GM10266 (cell line): Measurements from ENCODE around the gene RASL12.
"Not testable (repeated sequence)": the region's sequence is repeated elsewhere in the genome, so short reads cannot be mapped to it uniquely, and the experiment has no call there.

ENCODE experiments used
- DNase-seq: peaks from one replicate; pipeline ENCODE4 v3.0.0; 2012; ENCODE audit errors: extremely low spot score
- CTCF ChIP-seq: IDR thresholded peaks from 2 replicates; pipeline ENCODE4 v1.5.1; 2012; ENCODE audit warnings: mild to moderate bottlenecking, low read depth; ENCODE audit not compliant: control insufficient read depth, insufficient read depth; ENCODE audit errors: missing control alignments

RASL12 gene

DNA sequence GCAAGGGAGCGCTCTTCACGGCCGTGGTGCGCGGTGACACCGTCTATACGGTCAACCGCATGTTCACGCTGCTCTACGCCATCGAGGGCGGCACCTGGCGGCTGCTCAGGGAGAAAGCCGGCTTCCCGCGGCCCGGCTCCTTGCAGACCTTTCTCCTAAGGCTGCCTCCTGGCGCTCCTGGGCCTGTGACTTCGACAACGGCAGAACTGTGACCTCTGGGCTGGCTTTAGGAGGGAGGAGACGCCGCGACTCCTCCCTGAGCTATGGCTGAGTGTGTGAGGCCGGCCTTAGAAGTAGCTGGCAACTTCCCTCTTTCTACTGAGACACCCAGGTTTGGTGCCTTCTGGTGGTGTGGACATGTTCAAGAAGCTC lies 10.2 kb upstream of the RASL12 start:
- TF ChIP-seq CTCF = peak; percentile 69
- peak; percentile 80 for DNase-seq

DNA sequence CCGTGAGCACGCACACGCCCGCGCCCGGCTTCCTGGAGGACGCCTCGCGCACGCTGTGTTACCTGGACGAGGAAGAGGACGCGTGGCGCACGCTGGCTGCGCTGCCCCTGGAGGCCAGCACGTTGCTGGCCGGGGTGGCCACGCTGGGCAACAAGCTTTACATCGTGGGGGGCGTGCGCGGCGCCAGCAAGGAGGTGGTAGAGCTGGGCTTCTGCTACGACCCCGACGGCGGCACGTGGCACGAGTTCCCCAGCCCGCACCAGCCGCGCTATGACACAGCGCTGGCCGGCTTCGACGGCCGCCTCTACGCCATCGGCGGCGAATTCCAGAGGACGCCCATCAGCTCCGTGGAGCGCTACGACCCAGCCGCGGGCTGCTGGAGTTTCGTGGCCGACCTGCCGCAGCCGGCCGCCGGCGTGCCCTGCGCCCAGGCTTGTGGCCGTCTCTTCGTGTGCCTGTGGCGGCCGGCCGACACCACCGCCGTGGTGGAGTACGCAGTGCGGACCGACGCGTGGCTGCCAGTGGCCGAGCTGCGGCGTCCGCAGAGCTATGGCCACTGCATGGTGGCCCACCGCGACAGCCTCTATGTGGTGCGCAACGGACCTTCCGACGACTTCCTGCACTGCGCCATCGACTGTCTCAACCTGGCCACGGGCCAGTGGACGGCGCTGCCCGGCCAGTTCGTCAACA lies 9.6 kb upstream of the RASL12 start:
- DNase-seq = no peak
- no peak for TF ChIP-seq CTCF

DNA sequence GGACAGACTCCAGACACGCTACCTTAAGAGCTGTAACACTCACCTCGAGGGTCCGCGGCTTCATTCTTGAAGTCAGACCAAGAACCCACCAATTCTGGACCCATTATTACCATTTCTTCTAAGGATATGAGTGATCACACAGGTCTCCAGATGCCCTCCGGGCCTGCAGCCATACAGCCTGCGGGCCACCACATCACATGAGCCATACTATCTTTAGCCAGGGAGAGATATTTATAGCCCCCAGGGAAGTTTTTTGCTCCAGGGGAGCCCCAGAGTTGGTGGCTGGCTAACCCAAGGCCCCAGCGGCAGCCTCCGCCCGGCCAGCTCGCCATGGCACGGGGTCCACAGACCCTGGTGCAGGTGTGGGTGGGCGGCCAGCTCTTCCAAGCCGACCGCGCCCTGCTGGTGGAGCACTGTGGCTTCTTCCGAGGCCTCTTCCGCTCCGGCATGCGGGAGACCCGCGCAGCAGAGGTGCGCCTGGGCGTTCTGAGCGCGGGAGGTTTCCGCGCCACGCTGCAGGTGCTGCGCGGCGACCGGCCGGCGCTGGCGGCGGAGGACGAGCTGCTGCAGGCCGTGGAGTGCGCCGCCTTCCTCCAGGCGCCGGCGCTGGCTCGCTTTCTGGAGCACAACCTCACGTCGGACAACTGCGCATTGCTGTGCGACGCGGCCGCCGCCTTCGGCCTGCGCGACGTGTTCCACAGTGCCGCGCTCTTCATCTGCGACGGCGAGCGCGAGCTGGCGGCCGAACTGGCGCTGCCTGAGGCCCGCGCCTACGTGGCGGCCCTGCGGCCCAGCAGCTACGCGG lies 8.9 kb upstream of the RASL12 start, which contains the start of gene KBTBD13:
Gene KBTBD13 (plus strand): TSS at position 261 of the 805 bp plus-strand sequence. CDS start 70 bp downstream, at position 331.
- no peak for DNase-seq
- no peak for TF ChIP-seq CTCF

DNA sequence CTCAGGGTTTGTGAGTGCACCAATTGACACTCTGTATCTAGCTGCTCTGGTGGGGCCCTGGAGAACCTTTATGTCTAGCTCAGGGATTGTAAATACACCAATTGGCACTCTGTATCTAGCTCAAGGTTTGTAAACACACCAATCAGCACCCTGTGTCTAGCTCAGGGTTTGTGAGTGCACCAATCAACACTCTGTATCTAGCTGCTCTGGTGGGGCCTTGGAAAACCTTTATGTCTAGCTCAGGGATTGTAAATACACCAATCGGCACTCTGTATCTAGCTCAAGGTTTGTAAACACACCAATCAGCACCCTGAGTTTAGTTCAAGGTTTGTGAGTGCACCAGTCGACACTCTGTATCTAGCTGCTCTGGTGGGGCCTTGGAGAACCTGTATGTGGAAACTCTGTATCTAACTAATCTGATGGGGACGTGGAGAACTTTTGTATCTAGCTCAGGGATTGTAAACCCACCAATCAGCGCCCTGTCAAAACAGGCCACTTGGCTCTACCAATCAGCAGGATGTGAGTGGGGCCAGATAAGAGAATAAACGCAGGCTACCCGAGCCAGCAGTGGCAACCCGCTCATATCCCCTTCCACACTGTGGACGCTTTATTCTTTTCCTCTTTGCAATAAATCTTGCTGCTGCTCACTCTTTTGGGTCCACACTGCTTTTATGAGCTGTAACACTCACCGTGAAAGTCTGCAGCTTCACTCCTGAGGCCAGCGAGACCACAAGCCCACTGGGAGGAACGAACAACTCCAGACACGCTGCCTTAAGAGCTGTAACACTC lies 8.0 kb upstream of the RASL12 start:
- DNase-seq = not testable (repeated sequence)

DNA sequence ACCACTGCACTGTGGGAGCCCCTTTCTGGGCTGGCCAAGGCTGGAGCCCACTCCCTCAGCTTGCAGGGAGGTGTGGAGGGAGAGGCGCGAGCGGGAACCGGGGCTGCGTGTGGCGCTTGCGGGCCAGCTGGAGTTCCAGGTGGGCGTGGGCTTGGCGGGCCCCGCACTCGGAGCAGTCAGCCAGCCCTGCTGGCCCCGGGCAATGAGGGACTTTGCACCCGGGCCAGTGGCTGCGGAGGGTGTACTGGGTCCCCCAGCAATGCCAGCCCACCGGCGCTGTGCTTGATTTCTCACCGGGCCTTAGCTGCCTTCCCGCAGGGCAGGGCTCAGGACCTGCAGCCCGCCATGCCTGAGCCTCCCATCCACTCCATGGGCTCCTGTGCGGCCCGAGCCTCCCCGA lies 7.2 kb upstream of the RASL12 start:
- DNase-seq = not testable (repeated sequence)

DNA sequence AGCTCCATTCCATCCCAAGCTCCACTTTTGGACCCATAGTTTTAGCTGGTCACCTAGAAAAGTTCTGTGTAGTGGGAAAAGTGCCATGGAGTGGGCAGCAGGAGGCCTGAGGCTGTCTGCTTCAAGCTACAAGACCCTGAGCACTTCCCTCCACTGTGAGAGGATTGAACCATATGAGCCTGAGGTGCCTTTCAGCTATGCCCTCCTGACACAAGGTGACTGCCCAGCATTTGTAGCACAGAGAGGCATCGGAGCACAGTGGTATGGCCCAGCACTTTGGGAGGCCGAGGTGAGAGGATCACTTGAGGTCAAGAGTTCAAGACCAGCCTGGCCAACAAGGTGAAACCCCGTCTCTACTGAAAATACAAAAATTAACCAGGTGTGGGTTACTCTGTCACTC lies 4.8 kb upstream of the RASL12 start:
- no peak for DNase-seq
- no peak for TF ChIP-seq CTCF

- DNase-seq = peak; percentile 49
- TF ChIP-seq CTCF = no peak
Measured at GRCh38 chr15:65072027-65072426, 4.2 kb upstream of the RASL12 start.

DNA sequence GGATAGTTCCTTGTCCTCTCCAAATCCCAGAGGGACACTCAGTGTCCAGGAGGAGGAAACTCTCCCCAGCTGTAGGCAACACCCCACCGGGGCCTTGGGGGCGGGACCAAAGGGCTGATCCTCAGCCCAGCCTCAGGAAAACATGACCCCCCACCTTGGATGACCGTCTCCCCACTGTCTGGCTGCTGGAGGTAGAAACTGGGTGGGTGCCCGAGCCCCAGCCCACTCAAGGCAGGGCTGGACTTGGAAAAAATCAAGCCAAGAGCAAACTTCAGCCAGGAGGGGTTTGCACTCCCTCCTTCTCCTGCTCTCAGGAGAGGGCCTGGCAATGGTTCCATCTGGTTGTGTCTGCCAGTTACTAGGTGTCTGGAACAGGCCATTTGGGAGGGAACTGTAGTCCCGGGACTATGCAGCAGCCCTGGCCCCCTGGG lies 3.6 kb upstream of the RASL12 start:
- no peak for TF ChIP-seq CTCF
- no peak for DNase-seq
